GM23338 (cell line): ENCODE results near the gene FABP6. TPM values are rescaled to one million over a fixed set of nuclear protein-coding genes. Genes with fewer than 3 reads are reported as not detected.

Source experiments
- ATAC-seq: fragments of 200-7000 bp; cut with Tn5 transposase; 3 replicates; pipeline ENCODE4 v1.9.1; 2020
- DNase-seq: peaks from one replicate; pipeline ENCODE4 v3.0.0-alpha.2; 2015; ENCODE audit warnings: low spot score
- H2AFZ ChIP-seq: fragments of 200-600 bp; sonication (generic); 2 replicates; pipeline ENCODE4 v1.8.0; 2016; ENCODE audit warnings: antibody characterized with exemption, mild to moderate bottlenecking, moderate library complexity
- H3F3A ChIP-seq: fragments of 200-600 bp; sonication (generic); replicated peaks from 2 replicates; pipeline ENCODE4 v1.8.0; 2017; ENCODE audit warnings: antibody characterized with exemption, mixed run types, low read depth
- H3K27ac ChIP-seq: fragments of 200-600 bp; sonication (generic); 2 replicates; pipeline ENCODE4 v1.6.1; 2016; ENCODE audit warnings: low read depth
- H3K27me3 ChIP-seq: fragments of 200-600 bp; sonication (generic); 2 replicates; pipeline ENCODE4 v1.8.0; 2016; ENCODE audit warnings: mild to moderate bottlenecking, mixed run types, moderate library complexity; ENCODE audit not compliant: insufficient read depth
- H3K36me3 ChIP-seq: fragments of 200-600 bp; sonication (generic); 2 replicates; pipeline ENCODE4 v1.8.0; 2016; ENCODE audit warnings: mild to moderate bottlenecking; ENCODE audit not compliant: insufficient read depth
- H3K4me1 ChIP-seq: fragments of 200-600 bp; sonication (generic); 2 replicates; pipeline ENCODE4 v1.8.0; 2016; ENCODE audit warnings: mild to moderate bottlenecking, moderate library complexity; ENCODE audit not compliant: insufficient read depth
- H3K4me2 ChIP-seq: fragments of 200-600 bp; sonication (generic); 2 replicates; pipeline ENCODE4 v1.7.1; 2017; ENCODE audit warnings: mixed run types
- H3K4me3 ChIP-seq: fragments of 200-600 bp; sonication (generic); 2 replicates; pipeline ENCODE4 v1.6.1; 2016; ENCODE audit warnings: mixed run types
- H3K79me2 ChIP-seq: fragments of 200-600 bp; sonication (generic); replicated peaks from 2 replicates; pipeline ENCODE4 v1.8.0; 2017; ENCODE audit warnings: mild to moderate bottlenecking; ENCODE audit not compliant: insufficient read depth
- H3K9me2 ChIP-seq: fragments of 200-600 bp; sonication (generic); 2 replicates; pipeline ENCODE4 v1.8.0; 2017; ENCODE audit not compliant: insufficient read depth
- H4K20me1 ChIP-seq: fragments of 200-600 bp; sonication (generic); replicated peaks from 2 replicates; pipeline ENCODE4 v1.8.0; 2017; ENCODE audit warnings: mild to moderate bottlenecking; ENCODE audit not compliant: insufficient read depth
- H3K27ac Mint-ChIP-seq: 2 replicates; pipeline ENCODE4 v1.8.0; 2020; ENCODE audit warnings: inconsistent platforms, mild to moderate bottlenecking, moderate library complexity, mixed read lengths
- H3K27me3 Mint-ChIP-seq: 3 replicates; pipeline ENCODE4 v1.8.0; 2022; ENCODE audit warnings: low read depth, mild to moderate bottlenecking, moderate library complexity, mixed read lengths, inconsistent platforms; ENCODE audit not compliant: insufficient read depth, poor library complexity
- H3K36me3 Mint-ChIP-seq: 3 replicates; pipeline ENCODE4 v1.8.0; 2021; ENCODE audit warnings: low read depth, mild to moderate bottlenecking, inconsistent platforms, moderate library complexity, mixed read lengths
- H3K4me1 Mint-ChIP-seq: 3 replicates; pipeline ENCODE4 v1.8.0; 2020; ENCODE audit warnings: mild to moderate bottlenecking, inconsistent platforms, mixed read lengths
- H3K4me3 Mint-ChIP-seq: 3 replicates; pipeline ENCODE4 v1.8.0; 2021; ENCODE audit warnings: moderate library complexity, mild to moderate bottlenecking, inconsistent platforms, mixed read lengths
- H3K9me3 Mint-ChIP-seq: 3 replicates; pipeline ENCODE4 v1.8.0; 2020; ENCODE audit warnings: moderate library complexity, mild to moderate bottlenecking, inconsistent platforms, mixed read lengths
- ETS1 ChIP-seq: IDR thresholded peaks from 2 replicates; pipeline ENCODE4 v1.6.1; 2016; ENCODE audit warnings: antibody characterized with exemption
- EZH2phosphoT487 ChIP-seq: fragments of 200-600 bp; sonication (generic); IDR thresholded peaks from one replicate; pipeline ENCODE4 v1.8.1; 2018; ENCODE audit warnings: antibody characterized with exemption; ENCODE audit not compliant: unreplicated experiment
- JUNB ChIP-seq: IDR thresholded peaks from one replicate; pipeline ENCODE4 v1.6.1; 2016; ENCODE audit warnings: antibody characterized with exemption; ENCODE audit not compliant: unreplicated experiment
- NANOG ChIP-seq: IDR thresholded peaks from 2 replicates; pipeline ENCODE4 v1.6.1; 2016; ENCODE audit warnings: antibody characterized with exemption, borderline replicate concordance
- STAT1 ChIP-seq: IDR thresholded peaks from one replicate; pipeline ENCODE4 v1.6.1; 2016; ENCODE audit warnings: antibody characterized with exemption; ENCODE audit not compliant: unreplicated experiment
- ZNF331 ChIP-seq: fragments of 250-450 bp; sonication (Bioruptor Pico); IDR thresholded peaks from 2 replicates; pipeline ENCODE4 v1.5.0; 2020; ENCODE audit warnings: low read depth, mild to moderate bottlenecking, moderate library complexity
- ZNF462 ChIP-seq: fragments of 250-450 bp; sonication (Bioruptor Pico); IDR thresholded peaks from 2 replicates; pipeline ENCODE4 v1.5.0; 2020; ENCODE audit warnings: mild to moderate bottlenecking, moderate library complexity
- polyA plus RNA-seq: library from polyadenylated mRNA; unstranded; fragments of >200 nt; fragmentation: Nextera tagmentation; extraction: Ambion mirVana; gene quantifications from 2 replicates; pipeline ENCODE4 v1.2.1, GENCODE V29; 2016
- total RNA-seq: library from RNA; depleted of rRNA; stranded (reverse); fragments of >200 nt; shearing (Covaris generic); gene quantifications from 2 replicates; pipeline ENCODE4 v1.2.3, GENCODE V29; 2014
- TF ChIP-seq, protein P1 (sequence below), 2 experiments: fragments of 200-600 bp in 1 of 2; sonication (generic) in 1 of 2; conservative IDR thresholded peaks; 2 replicates each; pipeline versions ENCODE4 v1.5.1 to v1.6.1; 2016 to 2017; ENCODE audit warnings: antibody characterized with exemption in 2 of 2, low read depth in 2 of 2, mild to moderate bottlenecking in 2 of 2, moderate library complexity in 1 of 2

The FABP6 gene
- total and polyA plus RNA-seq, 2 experiments from 2014 or later = 2.2 to 7.5 TPM

DNA sequence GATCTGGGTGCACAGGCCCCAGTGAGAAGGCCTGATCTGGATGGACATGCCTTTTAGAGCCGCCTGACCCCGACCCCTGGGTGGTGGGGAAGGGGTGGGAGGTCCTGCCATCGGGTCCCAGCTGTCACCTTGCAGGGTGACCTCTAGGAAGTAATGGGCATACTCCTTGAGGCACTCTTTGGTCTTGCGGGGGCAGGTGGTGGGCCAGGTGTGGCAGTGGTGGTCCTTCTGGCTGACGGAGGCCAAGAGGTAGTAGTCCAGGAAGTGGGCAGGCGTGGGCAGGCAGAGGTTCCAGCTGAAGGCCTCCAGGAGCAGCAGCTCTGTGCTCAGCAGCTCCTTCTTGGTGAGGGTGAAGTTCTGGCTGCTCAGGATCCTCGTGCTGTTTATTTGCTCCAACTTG is 30.0 kb downstream of the FABP6 start:
- H4K20me1 ChIP-seq = 0 out of 2 replicates have a peak, but pooled peaks cover 4% of the 10 kb centered on the region
- TF ChIP-seq EZH2phosphoT487 (no peak), ETS1 (no peak), NANOG (no peak)
- TF ChIP-seq, protein P1, sequence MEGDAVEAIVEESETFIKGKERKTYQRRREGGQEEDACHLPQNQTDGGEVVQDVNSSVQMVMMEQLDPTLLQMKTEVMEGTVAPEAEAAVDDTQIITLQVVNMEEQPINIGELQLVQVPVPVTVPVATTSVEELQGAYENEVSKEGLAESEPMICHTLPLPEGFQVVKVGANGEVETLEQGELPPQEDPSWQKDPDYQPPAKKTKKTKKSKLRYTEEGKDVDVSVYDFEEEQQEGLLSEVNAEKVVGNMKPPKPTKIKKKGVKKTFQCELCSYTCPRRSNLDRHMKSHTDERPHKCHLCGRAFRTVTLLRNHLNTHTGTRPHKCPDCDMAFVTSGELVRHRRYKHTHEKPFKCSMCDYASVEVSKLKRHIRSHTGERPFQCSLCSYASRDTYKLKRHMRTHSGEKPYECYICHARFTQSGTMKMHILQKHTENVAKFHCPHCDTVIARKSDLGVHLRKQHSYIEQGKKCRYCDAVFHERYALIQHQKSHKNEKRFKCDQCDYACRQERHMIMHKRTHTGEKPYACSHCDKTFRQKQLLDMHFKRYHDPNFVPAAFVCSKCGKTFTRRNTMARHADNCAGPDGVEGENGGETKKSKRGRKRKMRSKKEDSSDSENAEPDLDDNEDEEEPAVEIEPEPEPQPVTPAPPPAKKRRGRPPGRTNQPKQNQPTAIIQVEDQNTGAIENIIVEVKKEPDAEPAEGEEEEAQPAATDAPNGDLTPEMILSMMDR (conservative IDR thresholded peaks at IDR 0.05; ENCODE audit: low read depth in 2 of 2) = no peak
- H3K27me3 Mint-ChIP-seq = peaks cover 4% of the 10 kb centered on the region
- peaks cover 39% of the 10 kb centered on the region for H3K4me1 Mint-ChIP-seq
- DNase-seq (no peak), ATAC-seq (no peak)
- H3K9me3 Mint-ChIP-seq = no peaks in the 10 kb centered on the region
- no peak overlapping the region for H3K27ac ChIP-seq
- peaks cover 9% of the 10 kb centered on the region; the same call in 1 of the 2 replicates for H3K79me2 ChIP-seq
- no peaks in the 10 kb centered on the region for H3K27me3 ChIP-seq
- no peak overlapping the region for H3K4me2 ChIP-seq
- H3K9me2 ChIP-seq = no peaks in the 10 kb centered on the region
- peaks cover 13% of the 10 kb centered on the region; the same call in 1 of the 2 replicates for H3F3A ChIP-seq
- H3K27ac Mint-ChIP-seq = no peak overlapping the region; the same call in 1 of the 2 replicates
- H3K4me3 ChIP-seq = no peak overlapping the region
- peaks cover 21% of the 10 kb centered on the region for H3K36me3 ChIP-seq
- peaks cover 5% of the 10 kb centered on the region; the same call in 1 of the 2 replicates for H3K4me1 ChIP-seq
- no peak overlapping the region for H3K4me3 Mint-ChIP-seq
- no peak overlapping the region for H2AFZ ChIP-seq
- peaks cover 49% of the 10 kb centered on the region for H3K36me3 Mint-ChIP-seq

DNA sequence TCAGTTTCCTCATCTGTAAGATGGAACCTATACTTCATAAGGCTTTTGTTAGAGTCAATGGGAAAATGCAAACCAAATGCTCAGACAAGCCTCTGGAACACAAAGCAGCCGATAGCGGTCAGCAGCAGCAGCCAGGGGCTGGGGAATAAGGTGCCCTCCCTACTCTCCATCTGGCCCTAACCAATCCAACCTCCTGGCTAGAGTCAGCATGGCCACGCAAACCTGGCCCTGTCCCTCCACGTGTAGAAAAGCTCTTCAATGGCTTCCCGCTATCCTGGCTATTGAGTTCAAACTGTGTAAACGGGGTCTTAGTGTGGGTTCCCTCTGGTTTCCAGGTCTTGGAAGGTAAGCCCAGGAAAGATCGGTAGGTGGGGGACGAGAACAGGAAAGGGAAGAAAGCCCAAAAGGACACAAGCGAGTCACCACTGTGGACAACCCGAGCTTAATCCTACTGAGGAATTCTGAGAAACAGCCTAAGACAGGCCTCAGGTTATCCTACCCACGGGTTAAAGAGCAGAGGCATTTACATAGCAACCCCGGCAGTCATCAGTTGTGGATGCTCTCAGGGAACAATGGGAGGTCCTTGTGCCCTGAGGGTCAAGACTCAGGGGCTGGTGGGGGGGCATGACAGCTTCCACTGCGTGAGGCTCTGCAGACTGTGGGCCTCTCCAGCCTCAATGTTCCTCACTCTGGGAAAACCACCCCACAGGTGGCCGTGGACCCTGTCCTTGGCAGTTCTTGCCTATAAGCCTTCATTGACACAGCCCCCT is 30.9 kb downstream of the FABP6 start:
- H3K4me1 ChIP-seq = peaks cover 12% of the 10 kb centered on the region; the same call in 1 of the 2 replicates
- peak; percentile 53 for ATAC-seq
- H3K4me3 Mint-ChIP-seq = no peak overlapping the region
- TF ChIP-seq STAT1 = no peak
- TF ChIP-seq, protein P1 (conservative IDR thresholded peaks at IDR 0.05; ENCODE audit: low read depth in 2 of 2) = no peak
- TF ChIP-seq ZNF331 (CRISPR knock-in tag) = no peak
- TF ChIP-seq ZNF462 (CRISPR knock-in tag) = no peak
- no peak for TF ChIP-seq NANOG
- TF ChIP-seq EZH2phosphoT487 = no peak
- no peak for TF ChIP-seq JUNB

More for the DNA sequence above, 30.9 kb downstream of the FABP6 start:
- no peak overlapping the region for H3K4me2 ChIP-seq
- peaks cover 13% of the 10 kb centered on the region; the same call in 1 of the 2 replicates for H3F3A ChIP-seq
- no peak overlapping the region for H2AFZ ChIP-seq
- 0 out of 2 replicates have a peak, but pooled peaks cover 4% of the 10 kb centered on the region for H4K20me1 ChIP-seq
- peaks cover 47% of the 10 kb centered on the region for H3K36me3 Mint-ChIP-seq
- no peaks in the 10 kb centered on the region for H3K27me3 ChIP-seq
- no peaks in the 10 kb centered on the region for H3K9me2 ChIP-seq
- H3K4me3 ChIP-seq = no peak overlapping the region
- no peak for DNase-seq
- peaks cover 45% of the 10 kb centered on the region for H3K4me1 Mint-ChIP-seq
- no peaks in the 10 kb centered on the region for H3K9me3 Mint-ChIP-seq
- H3K27ac ChIP-seq = no peak overlapping the region
- H3K79me2 ChIP-seq = peaks cover 15% of the 10 kb centered on the region; the same call in 1 of the 2 replicates
- H3K27ac Mint-ChIP-seq = no peak overlapping the region; the same call in 1 of the 2 replicates
- H3K36me3 ChIP-seq = peaks cover 14% of the 10 kb centered on the region
- H3K27me3 Mint-ChIP-seq = peaks cover 4% of the 10 kb centered on the region
